ENCODE measurements around the gene GATAD1.
"Not testable (repeated sequence)": the region's sequence is repeated elsewhere in the genome, so short reads cannot be mapped to it uniquely, and the experiment has no call there.

GATAD1 gene

GRCh38 chr7:92437956-92438491 is 9.3 kb upstream of the GATAD1 start:
- no peak for FAIRE-seq

GRCh38 chr7:92442720-92443119 is 4.6 kb upstream of the GATAD1 start:
- FAIRE-seq: not testable (repeated sequence)

GRCh38 chr7:92446869-92447344 is 375 bp upstream of the GATAD1 start:
- no peak for FAIRE-seq

GRCh38 chr7:92448205-92448747 is 994 bp downstream of the GATAD1 start:
- FAIRE-seq: no peak

GRCh38 chr7:92451645-92452044 is 4.4 kb downstream of the GATAD1 start:
- no peak for FAIRE-seq

- no peak for FAIRE-seq
These were observed 9.0 kb downstream of the GATAD1 start for GRCh38 chr7:92456236-92456635.

GRCh38 chr7:92460109-92460508 is 12.8 kb downstream of the GATAD1 start:
- FAIRE-seq: no peak

- no peak for FAIRE-seq
These were observed 13.2 kb downstream of the GATAD1 start for GRCh38 chr7:92460510-92460909.

GRCh38 chr7:92461027-92462003 is 14.0 kb downstream of the GATAD1 start:
- peak; percentile 85 for FAIRE-seq

- no peak for FAIRE-seq
These were observed 15.3 kb downstream of the GATAD1 start for GRCh38 chr7:92462560-92462959.

- no peak for FAIRE-seq
These were observed 17.2 kb downstream of the GATAD1 start for GRCh38 chr7:92464515-92464914.

- FAIRE-seq: no peak
These were observed 19.4 kb downstream of the GATAD1 start for GRCh38 chr7:92466682-92467081.

- not testable (repeated sequence) for FAIRE-seq
These were observed 21.3 kb downstream of the GATAD1 start for GRCh38 chr7:92468589-92468988.

GRCh38 chr7:92473989-92474388 is 26.7 kb downstream of the GATAD1 start:
- FAIRE-seq: not testable (repeated sequence)

- not testable (repeated sequence) for FAIRE-seq
These were observed 28.0 kb downstream of the GATAD1 start for GRCh38 chr7:92475261-92475770.

GRCh38 chr7:92475851-92476590 is 28.7 kb downstream of the GATAD1 start:
- FAIRE-seq: not testable (repeated sequence)

- FAIRE-seq: not testable (repeated sequence)
These were observed 30.4 kb downstream of the GATAD1 start, which contains the start of gene ERVW-1 for GRCh38 chr7:92477681-92478080. Gene ERVW-1 (minus strand): TSS chr7:92477946. CDS start chr7:92470381, 7,565 bp downstream.

GRCh38 chr7:92478095-92478494 is 30.8 kb downstream of the GATAD1 start:
- FAIRE-seq: no peak

- FAIRE-seq: no peak
These were observed 31.4 kb downstream of the GATAD1 start for GRCh38 chr7:92478711-92479110.

GRCh38 chr7:92479146-92479545 is 31.9 kb downstream of the GATAD1 start:
- not testable (repeated sequence) for FAIRE-seq

- FAIRE-seq: not testable (repeated sequence)
These were observed 36.3 kb downstream of the GATAD1 start for GRCh38 chr7:92483624-92484023.

GRCh38 chr7:92484226-92484625 is 36.9 kb downstream of the GATAD1 start:
- not testable (repeated sequence) for FAIRE-seq

Data from G401.6 (cell line).